ENCODE results near the gene TAF5. TPM values are rescaled to one million over a fixed set of nuclear protein-coding genes. Genes with fewer than 3 reads are reported as not detected.

The TAF5 gene
- total RNA-seq, 1 experiment from 2014 or later, result 4.2 TPM

DNA sequence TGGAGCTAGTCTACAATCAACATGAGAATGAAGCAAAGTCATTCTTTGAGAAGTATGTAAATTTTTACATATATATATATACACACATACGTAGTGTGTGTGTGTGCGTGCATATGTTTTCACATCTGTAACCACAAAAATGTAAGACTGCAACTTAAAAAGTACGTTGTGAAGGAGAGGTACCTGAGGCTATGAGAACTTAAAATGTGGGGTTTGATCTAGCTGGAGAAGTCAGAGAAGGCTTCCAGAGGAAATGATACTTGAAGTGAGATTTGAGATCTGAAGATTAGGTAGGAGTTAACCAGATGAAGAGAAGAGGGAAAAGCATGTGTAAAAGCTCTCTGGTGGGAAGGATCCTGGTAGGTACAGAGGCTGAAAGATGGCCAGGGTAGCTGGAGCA is 5.8 kb downstream of the TAF5 start:
- Histone ChIP-seq H3K79me2 (ENCODE audit: low read depth) (peaks cover 23% of the 10 kb centered on the region; the same call in 1 of the 2 replicates), H3K9me2 (ENCODE audit: insufficient read depth) (no peaks in the 10 kb centered on the region), H3K27ac (no peak overlapping the region), H3K4me3 (no peak overlapping the region), H3K9me3 (ENCODE audit: insufficient read depth, low read depth) (no peaks in the 10 kb centered on the region), H4K20me1 (ENCODE audit: insufficient read depth) (no peaks in the 10 kb centered on the region), H3K4me2 (no peak overlapping the region), H2AFZ (no peak overlapping the region), H3K4me1 (replicated peaks; ENCODE audit: insufficient read depth) (0 out of 2 replicates have a peak, but pooled peaks cover 7% of the 10 kb centered on the region), H3K27me3 (ENCODE audit: insufficient read depth, low read depth) (no peaks in the 10 kb centered on the region), H3K36me3 (ENCODE audit: low read depth) (no peaks in the 10 kb centered on the region), H3F3A (ENCODE audit: insufficient read depth, low read depth) (peaks cover 3% of the 10 kb centered on the region; the same call in 1 of the 2 replicates)
- intact Hi-C loops (cut with micrococcal nuclease; ENCODE audit: unreplicated experiment), result no loop called here
- ChIA-PET POLR2A (ENCODE audit: unreplicated experiment) (interaction anchor here (0.6 kb wide), 1 partner anchor 436 kb away, joined by 3 read pairs; no protein-coding TSS in a partner anchor), CTCF (interaction anchor here (0.6 kb wide), 1 partner anchor 340 kb away, joined by 3 read pairs; no protein-coding TSS in a partner anchor)
- no peak for DNase-seq
- no TSS peak for BruUV-seq (replicated peaks)
- no peak for TF ChIP-seq EZH2 (IDR thresholded peaks at IDR 0.05; ENCODE audit: low read depth)
- TF ChIP-seq, protein P1, sequence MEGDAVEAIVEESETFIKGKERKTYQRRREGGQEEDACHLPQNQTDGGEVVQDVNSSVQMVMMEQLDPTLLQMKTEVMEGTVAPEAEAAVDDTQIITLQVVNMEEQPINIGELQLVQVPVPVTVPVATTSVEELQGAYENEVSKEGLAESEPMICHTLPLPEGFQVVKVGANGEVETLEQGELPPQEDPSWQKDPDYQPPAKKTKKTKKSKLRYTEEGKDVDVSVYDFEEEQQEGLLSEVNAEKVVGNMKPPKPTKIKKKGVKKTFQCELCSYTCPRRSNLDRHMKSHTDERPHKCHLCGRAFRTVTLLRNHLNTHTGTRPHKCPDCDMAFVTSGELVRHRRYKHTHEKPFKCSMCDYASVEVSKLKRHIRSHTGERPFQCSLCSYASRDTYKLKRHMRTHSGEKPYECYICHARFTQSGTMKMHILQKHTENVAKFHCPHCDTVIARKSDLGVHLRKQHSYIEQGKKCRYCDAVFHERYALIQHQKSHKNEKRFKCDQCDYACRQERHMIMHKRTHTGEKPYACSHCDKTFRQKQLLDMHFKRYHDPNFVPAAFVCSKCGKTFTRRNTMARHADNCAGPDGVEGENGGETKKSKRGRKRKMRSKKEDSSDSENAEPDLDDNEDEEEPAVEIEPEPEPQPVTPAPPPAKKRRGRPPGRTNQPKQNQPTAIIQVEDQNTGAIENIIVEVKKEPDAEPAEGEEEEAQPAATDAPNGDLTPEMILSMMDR (conservative IDR thresholded peaks at IDR 0.05), result no peak

DNA sequence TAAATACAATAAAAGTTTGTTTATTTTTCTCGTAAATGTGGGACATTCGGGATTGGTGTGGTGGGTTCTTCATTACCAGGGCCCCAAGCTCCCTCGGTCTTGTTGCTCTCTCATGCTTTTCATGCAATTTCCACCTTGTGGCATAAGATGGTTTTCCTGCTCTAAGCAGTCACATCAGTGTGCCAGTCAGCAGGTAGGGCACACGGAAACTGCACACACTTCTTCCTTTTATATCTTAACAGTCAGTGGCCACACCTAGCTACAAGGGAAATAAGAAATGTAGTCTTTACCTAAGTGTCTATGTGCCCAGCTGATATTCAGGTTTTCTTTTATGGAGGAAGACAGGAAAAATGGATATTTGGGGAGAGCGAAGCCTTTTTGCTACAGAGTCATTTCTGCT is 6.5 kb downstream of the TAF5 start:
- no peaks in the 10 kb centered on the region for H4K20me1 ChIP-seq (ENCODE audit: insufficient read depth)
- TF ChIP-seq EZH2 (IDR thresholded peaks at IDR 0.05; ENCODE audit: low read depth), result no peak
- TF ChIP-seq, protein P1 (conservative IDR thresholded peaks at IDR 0.05), result no peak
- H3K9me3 ChIP-seq (ENCODE audit: insufficient read depth, low read depth), result no peaks in the 10 kb centered on the region
- BruUV-seq (replicated peaks), result no TSS peak
- POLR2A ChIA-PET (ENCODE audit: unreplicated experiment), result no interaction called here
- CTCF ChIA-PET, result no interaction called here
- H2AFZ ChIP-seq, result no peak overlapping the region
- H3K27ac ChIP-seq, result no peak overlapping the region
- H3K4me1 ChIP-seq (replicated peaks; ENCODE audit: insufficient read depth), result 0 out of 2 replicates have a peak, but pooled peaks cover 6% of the 10 kb centered on the region
- peaks cover 21% of the 10 kb centered on the region; the same call in 1 of the 2 replicates for H3K79me2 ChIP-seq (ENCODE audit: low read depth)
- H3K4me2 ChIP-seq, result no peak overlapping the region
- intact Hi-C loops (cut with micrococcal nuclease; ENCODE audit: unreplicated experiment), result no loop called here
- no peaks in the 10 kb centered on the region for H3K27me3 ChIP-seq (ENCODE audit: insufficient read depth, low read depth)
- no peaks in the 10 kb centered on the region for H3F3A ChIP-seq (ENCODE audit: insufficient read depth, low read depth)
- no peak for DNase-seq
- no peaks in the 10 kb centered on the region for H3K36me3 ChIP-seq (ENCODE audit: low read depth)
- no peaks in the 10 kb centered on the region for H3K9me2 ChIP-seq (ENCODE audit: insufficient read depth)
- H3K4me3 ChIP-seq, result no peak overlapping the region

DNA sequence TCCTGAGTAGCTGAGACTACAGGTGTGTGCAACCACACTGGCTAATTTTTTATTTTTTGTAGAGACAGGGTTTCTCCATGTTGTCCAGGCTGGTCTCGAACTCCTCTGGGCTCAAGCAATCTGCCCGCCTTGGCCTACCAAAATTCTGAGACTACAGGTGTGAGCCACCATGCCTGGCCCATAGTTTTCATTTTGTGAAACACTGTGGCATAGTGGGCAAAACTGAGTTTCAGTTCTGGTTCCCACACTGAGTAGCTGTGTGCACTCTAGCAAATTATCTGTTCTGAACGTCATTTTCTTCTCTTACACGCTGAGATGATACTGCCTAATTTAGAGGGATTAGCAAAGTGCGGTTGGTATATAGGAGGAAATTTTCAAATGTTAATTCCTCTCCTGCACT is 15.0 kb downstream of the TAF5 start:
- BruUV-seq (replicated peaks), result no TSS peak
- H3K27ac ChIP-seq, result no peak overlapping the region
- TF ChIP-seq EZH2 (IDR thresholded peaks at IDR 0.05; ENCODE audit: low read depth), result no peak
- TF ChIP-seq, protein P1 (conservative IDR thresholded peaks at IDR 0.05), result no peak
- no peaks in the 10 kb centered on the region for H3K36me3 ChIP-seq (ENCODE audit: low read depth)
- H3K9me3 ChIP-seq (ENCODE audit: insufficient read depth, low read depth), result no peaks in the 10 kb centered on the region
- no peaks in the 10 kb centered on the region for H4K20me1 ChIP-seq (ENCODE audit: insufficient read depth)
- no peak overlapping the region for H3K4me2 ChIP-seq
- intact Hi-C loops (cut with micrococcal nuclease; ENCODE audit: unreplicated experiment), result no loop called here
- H2AFZ ChIP-seq, result no peak overlapping the region
- H3F3A ChIP-seq (ENCODE audit: insufficient read depth, low read depth), result no peaks in the 10 kb centered on the region; the same call in 1 of the 2 replicates
- H3K9me2 ChIP-seq (ENCODE audit: insufficient read depth), result no peaks in the 10 kb centered on the region
- no peak overlapping the region for H3K4me3 ChIP-seq
- H3K79me2 ChIP-seq (ENCODE audit: low read depth), result no peaks in the 10 kb centered on the region
- POLR2A ChIA-PET (ENCODE audit: unreplicated experiment), result interaction anchor here (0.7 kb wide), 1 partner anchor 9 kb away, joined by 7 read pairs; no protein-coding TSS in a partner anchor
- no peaks in the 10 kb centered on the region for H3K27me3 ChIP-seq (ENCODE audit: insufficient read depth, low read depth)
- H3K4me1 ChIP-seq (replicated peaks; ENCODE audit: insufficient read depth), result no peaks in the 10 kb centered on the region
- DNase-seq, result no peak
- CTCF ChIA-PET, result no interaction called here
